ENCODE measurements around the gene JAZF1.

DNA sequence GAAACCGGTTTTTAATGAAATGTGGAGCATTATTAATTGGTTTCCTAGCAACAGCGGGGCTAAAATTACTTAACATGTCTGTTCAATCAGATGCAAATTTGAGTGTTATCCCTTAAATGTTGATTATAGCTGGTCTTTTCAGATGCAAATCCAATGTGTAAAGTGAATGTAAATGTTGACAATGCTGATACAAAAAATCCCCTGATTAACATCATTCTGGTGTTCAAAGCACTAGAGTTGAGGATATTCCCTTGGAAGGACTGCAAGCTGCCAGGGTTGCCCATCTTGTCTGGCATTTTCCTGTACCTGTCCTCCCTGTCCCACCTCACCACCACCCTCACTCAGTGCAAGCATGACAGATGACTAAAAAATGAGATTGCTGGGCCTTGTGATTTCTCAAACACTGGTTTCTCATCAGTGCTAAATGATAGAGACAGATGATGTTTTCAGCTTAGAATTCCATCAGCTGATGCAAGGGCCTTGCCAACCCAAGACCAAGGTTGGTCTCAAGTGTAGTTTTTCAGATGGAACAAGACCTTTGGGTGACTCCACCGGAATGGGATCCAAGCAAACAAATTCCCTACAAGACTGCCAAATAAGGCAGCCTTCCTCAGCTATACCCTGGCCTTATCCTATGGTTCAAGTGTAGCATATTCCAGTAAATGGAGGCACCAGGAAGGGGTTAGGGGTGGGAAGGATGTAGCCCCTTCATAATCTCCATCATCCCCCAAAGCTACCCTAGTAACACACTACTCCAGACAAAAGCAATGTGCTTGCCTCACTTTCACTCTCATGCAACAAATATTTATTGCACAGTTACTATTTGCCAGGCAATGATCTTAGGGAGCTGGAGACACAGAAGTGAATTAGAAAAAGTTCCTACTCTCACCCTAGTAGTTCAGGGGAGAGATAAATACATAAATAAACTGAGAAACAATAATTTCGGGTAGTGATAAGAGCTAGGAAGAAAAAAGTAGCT, 54.9 kb downstream of the JAZF1 start:
- no peak for TF ChIP-seq ZNF274 (IDR thresholded peaks at IDR 0.05; ENCODE audit: low read depth, low read length)
- no peak for TF ChIP-seq SUZ12 (IDR thresholded peaks at IDR 0.05; ENCODE audit: extremely low read depth, insufficient read depth, insufficient read length)
- no peak for TF ChIP-seq YY1 (IDR thresholded peaks at IDR 0.05; ENCODE audit: insufficient read depth, insufficient read length)
